IMR-90 (cell line): Measurements from ENCODE around the gene ARHGEF7. TPM values are rescaled to one million over a fixed set of nuclear protein-coding genes. Genes with fewer than 3 reads are reported as not detected.

Experiments used
- ATAC-seq: fragments of 200-7000 bp; cut with Tn5 transposase; 2 replicates; pipeline ENCODE4 v1.9.1; 2020; ENCODE audit warnings: low read depth, mild to moderate bottlenecking, moderate library complexity
- BruUV-seq: library from RNA; stranded (reverse); fragments of 400-500 nt; replicated peaks from 2 replicates; lab custom pipeline; 2021; lab: Mats Ljungman, UMichigan
- CTCF ChIA-PET: fragments of 300-600 bp; formaldehyde crosslinking; extraction: SDS; loops from one replicate; lab custom pipeline; 2021; ENCODE audit warnings: antibody characterized with exemption; lab: Yijun Ruan, JAX
- POLR2A ChIA-PET: fragments of 300-600 bp; sonication (Branson Sonifier 250); formaldehyde crosslinking; loops from one replicate; lab custom pipeline; 2022; ENCODE audit warnings: antibody characterized with exemption; ENCODE audit not compliant: unreplicated experiment; lab: Charles Lee
- DNase-seq: peaks from one replicate; pipeline ENCODE4 v3.0.0; 2013
- H2AFZ ChIP-seq: replicated peaks from 2 replicates; pipeline ENCODE3; 2013; ENCODE audit warnings: low read length, mild to moderate bottlenecking; ENCODE audit not compliant: poor library complexity
- H2AK5ac ChIP-seq: 2 replicates; pipeline ENCODE4 v1.6.1; 2013; ENCODE audit warnings: low read depth, low read length, inconsistent platforms
- H2AK9ac ChIP-seq: replicated peaks from 2 replicates; pipeline ENCODE3; 2013; ENCODE audit warnings: mild to moderate bottlenecking, low read depth, low read length, moderate library complexity; ENCODE audit not compliant: poor library complexity
- H2BK120ac ChIP-seq: 2 replicates; pipeline ENCODE4 v1.6.1; 2013; ENCODE audit warnings: low read depth, low read length, inconsistent platforms
- H2BK15ac ChIP-seq: 3 replicates; pipeline ENCODE4 v1.6.1; 2013; ENCODE audit warnings: low read depth, low read length, inconsistent platforms
- H2BK20ac ChIP-seq: 2 replicates; pipeline ENCODE4 v1.6.1; 2013; ENCODE audit warnings: low read depth, mild to moderate bottlenecking, inconsistent platforms, low read length, moderate library complexity
- H2BK5ac ChIP-seq: 2 replicates; pipeline ENCODE4 v1.6.1; 2013; ENCODE audit warnings: mild to moderate bottlenecking, low read depth, low read length, inconsistent platforms; ENCODE audit not compliant: poor library complexity, severe bottlenecking
- H3K14ac ChIP-seq: replicated peaks from 2 replicates; pipeline ENCODE4 v1.6.1; 2013; ENCODE audit warnings: low read depth, low read length, inconsistent platforms
- H3K18ac ChIP-seq: 2 replicates; pipeline ENCODE4 v1.6.1; 2013; ENCODE audit warnings: low read depth, low read length, control low read depth
- H3K23ac ChIP-seq: 2 replicates; pipeline ENCODE4 v1.6.1; 2013; ENCODE audit warnings: low read depth, low read length, inconsistent platforms
- H3K27ac ChIP-seq: 2 replicates; pipeline ENCODE4 v1.5.1; 2013; ENCODE audit warnings: mild to moderate bottlenecking, control low read depth, low read length; ENCODE audit not compliant: insufficient read depth
- H3K27me3 ChIP-seq: 2 replicates; pipeline ENCODE4 v1.6.1; 2013; ENCODE audit warnings: low read length; ENCODE audit not compliant: control insufficient read depth, insufficient read depth
- H3K36me3 ChIP-seq: 2 replicates; pipeline ENCODE4 v1.6.1; 2013; ENCODE audit warnings: low read length, mixed read lengths; ENCODE audit not compliant: control insufficient read depth, insufficient read depth
- H3K4ac ChIP-seq: 2 replicates; pipeline ENCODE4 v1.6.1; 2013; ENCODE audit warnings: low read depth, low read length, inconsistent platforms
- H3K4me1 ChIP-seq: 2 replicates; pipeline ENCODE4 v1.6.1; 2013; ENCODE audit warnings: low read length, mixed read lengths; ENCODE audit not compliant: control insufficient read depth, insufficient read depth
- H3K4me2 ChIP-seq: 2 replicates; pipeline ENCODE4 v1.6.1; 2013; ENCODE audit warnings: low read depth, mild to moderate bottlenecking, control low read depth, low read length, moderate library complexity
- H3K4me3 ChIP-seq: 2 replicates; pipeline ENCODE4 v1.5.1; 2013; ENCODE audit warnings: low read depth, mild to moderate bottlenecking, control low read depth, low read length, moderate library complexity; ENCODE audit not compliant: insufficient read depth
- H3K56ac ChIP-seq: 2 replicates; pipeline ENCODE4 v1.6.1; 2013; ENCODE audit warnings: low read length, inconsistent platforms; ENCODE audit not compliant: insufficient read depth; ENCODE audit errors: extremely low read depth
- H3K79me1 ChIP-seq, 2 experiments: 2 replicates each; pipeline ENCODE4 v1.6.1; 2013; ENCODE audit warnings: low read length in 2 of 2, inconsistent platforms in 1 of 2, low read depth in 1 of 2
- H3K9ac ChIP-seq: 2 replicates; pipeline ENCODE4 v1.6.1; 2013; ENCODE audit warnings: low read depth, low read length, control low read depth
- H3K9me1 ChIP-seq: 2 replicates; pipeline ENCODE4 v1.6.1; 2013; ENCODE audit warnings: low read length, inconsistent platforms; ENCODE audit not compliant: insufficient read depth
- H3K9me3 ChIP-seq: 2 replicates; pipeline ENCODE4 v1.6.1; 2013; ENCODE audit warnings: low read length; ENCODE audit not compliant: control insufficient read depth, insufficient read depth
- H4K20me1 ChIP-seq: 2 replicates; pipeline ENCODE4 v1.6.1; 2013; ENCODE audit warnings: low read length, inconsistent platforms; ENCODE audit not compliant: insufficient read depth
- H4K5ac ChIP-seq: 2 replicates; pipeline ENCODE4 v1.6.1; 2013; ENCODE audit warnings: mild to moderate bottlenecking, low read depth, low read length, control low read depth
- H4K8ac ChIP-seq, 2 experiments: 2 replicates each; pipeline ENCODE4 v1.6.1; 2013; ENCODE audit warnings: low read depth in 2 of 2, low read length in 2 of 2, control low read depth in 1 of 2, inconsistent platforms in 1 of 2
- H4K91ac ChIP-seq: 2 replicates; pipeline ENCODE4 v1.6.1; 2013; ENCODE audit warnings: low read depth, low read length, inconsistent platforms; ENCODE audit not compliant: insufficient read depth
- MAFK ChIP-seq: IDR thresholded peaks from 2 replicates; pipeline ENCODE4 v1.6.1; 2012; ENCODE audit warnings: low read depth, low read length, improper control_type of control experiment
- RFX5 ChIP-seq: IDR thresholded peaks from 2 replicates; pipeline ENCODE4 v1.8.0; 2012; ENCODE audit warnings: low read depth, mild to moderate bottlenecking, low read length, moderate library complexity
- WGBS, 2 experiments: methylation state at CpG; one replicate each; pipeline versions ENCODE4 v1.1.5 to v1.1.7; 2013; ENCODE audit warnings: missing lambda C conversion rate in 2 of 2; ENCODE audit not compliant: insufficient read length in 1 of 2; ENCODE audit errors: extremely low coverage in 2 of 2; 5-methylcytosine and 5-hydroxymethylcytosine counted together
- dilution Hi-C: fragments of 300-500 bp; cut with HindIII; formaldehyde crosslinking; loops from one replicate; pipeline ENCODE4 v1.14.3; 2018; ENCODE audit warnings: low sequenced_read_pairs; ENCODE audit not compliant: unreplicated experiment
- in situ Hi-C: fragments of 300-500 bp; cut with MboI; formaldehyde crosslinking; loops from 3 replicates; pipeline ENCODE4 v1.14.3; 2019; ENCODE audit warnings: low sequenced_read_pairs, inconsistent platforms, mixed read lengths
- intact Hi-C: fragments of 100-400 bp; cut with micrococcal nuclease; formaldehyde crosslinking; loops from 2 replicates; pipeline ENCODE4 v1.10.0; 2022
- polyA plus RNA-seq, 3 experiments: library from polyadenylated mRNA; depleted of rRNA; stranded (reverse); fragments of >200 nt; gene quantifications; 2 replicates each; pipeline ENCODE4 v1.2.3, GENCODE V29; 2012; ENCODE audit warnings: low replicate concordance in 1 of 3
- total RNA-seq: library from RNA; depleted of rRNA; stranded (reverse); fragments of >200 nt; gene quantifications from 2 replicates; pipeline ENCODE4 v1.2.3, GENCODE V29; 2012
- TF ChIP-seq, protein P1 (sequence below): fragments of 150-350 bp; IDR thresholded peaks from 2 replicates; pipeline ENCODE4 v1.6.1; 2017; ENCODE audit warnings: mild to moderate bottlenecking, antibody characterized with exemption, low read length, low read depth

Gene ARHGEF7
- total and polyA plus RNA-seq, 2 of the 4 experiments (the other 2 are of a cell fraction), result 32.9 to 59.0 TPM

DNA sequence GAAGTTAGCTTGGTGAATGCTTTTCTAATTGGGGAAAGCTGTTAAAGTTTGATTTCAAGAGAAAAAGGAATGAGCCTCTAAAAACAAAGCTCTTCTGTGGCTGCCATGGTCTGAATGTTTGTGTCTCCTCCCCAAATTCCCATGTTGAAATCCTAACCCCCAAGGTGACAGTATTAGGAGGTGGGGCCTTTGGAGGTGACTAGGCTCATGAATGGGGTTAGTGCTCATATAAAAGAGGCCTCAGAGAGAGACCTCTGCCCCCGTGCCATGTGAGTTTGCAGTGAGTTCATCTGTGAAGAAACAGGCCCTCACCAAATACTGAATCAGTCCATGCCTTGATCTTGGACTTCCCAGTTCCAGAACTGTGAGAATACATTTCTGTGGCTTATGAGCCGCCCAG lies 56.5 kb downstream of the ARHGEF7 start:
- no peak overlapping the region for H3K14ac ChIP-seq
- dilution Hi-C loops, result no loop called here
- no peak overlapping the region for H3K4me2 ChIP-seq
- no TSS peak for BruUV-seq
- H3K4me3 ChIP-seq, result no peak overlapping the region
- H4K91ac ChIP-seq, result no peak overlapping the region
- no peak overlapping the region for H3K23ac ChIP-seq
- no peak overlapping the region for H2BK120ac ChIP-seq
- H2AK9ac ChIP-seq, result no peak overlapping the region
- no peak overlapping the region for H3K4ac ChIP-seq
- no peak overlapping the region for H3K56ac ChIP-seq
- H3K27me3 ChIP-seq, result no peaks in the 10 kb centered on the region
- H2AFZ ChIP-seq, result no peak overlapping the region
- peaks cover 56 to 97% of the 10 kb centered on the region in 2 experiments for H3K79me1 ChIP-seq
- no peak overlapping the region for H3K18ac ChIP-seq
- ATAC-seq (peak; percentile 43), DNase-seq (peak; percentile 22)
- in situ Hi-C loops, result no loop called here
- no peak overlapping the region for H4K8ac ChIP-seq
- ChIA-PET POLR2A (no interaction called here), CTCF (interaction anchor here (0.5 to 0.7 kb wide), 2 partner anchors 48 to 254 kb away, joined by 3 to 4 read pairs; no protein-coding TSS in a partner anchor)
- intact Hi-C loops, result no loop called here
- no peak overlapping the region for H4K5ac ChIP-seq
- H2BK15ac ChIP-seq, result no peak overlapping the region
- no peak overlapping the region for H2BK5ac ChIP-seq
- peaks cover 9% of the 10 kb centered on the region for H3K4me1 ChIP-seq
- H2AK5ac ChIP-seq, result no peak overlapping the region
- peaks cover 91% of the 10 kb centered on the region for H4K20me1 ChIP-seq
- peaks cover 38% of the 10 kb centered on the region for H3K9me1 ChIP-seq
- H3K27ac ChIP-seq, result no peak overlapping the region
- H2BK20ac ChIP-seq, result no peak overlapping the region
- H3K9me3 ChIP-seq, result no peaks in the 10 kb centered on the region
- WGBS, 2 experiments, result no CpG with 5 or more reads among the region's 2 CpGs
- H3K9ac ChIP-seq, result no peak overlapping the region
- peaks cover 16% of the 10 kb centered on the region for H3K36me3 ChIP-seq
- TF ChIP-seq, protein P1, sequence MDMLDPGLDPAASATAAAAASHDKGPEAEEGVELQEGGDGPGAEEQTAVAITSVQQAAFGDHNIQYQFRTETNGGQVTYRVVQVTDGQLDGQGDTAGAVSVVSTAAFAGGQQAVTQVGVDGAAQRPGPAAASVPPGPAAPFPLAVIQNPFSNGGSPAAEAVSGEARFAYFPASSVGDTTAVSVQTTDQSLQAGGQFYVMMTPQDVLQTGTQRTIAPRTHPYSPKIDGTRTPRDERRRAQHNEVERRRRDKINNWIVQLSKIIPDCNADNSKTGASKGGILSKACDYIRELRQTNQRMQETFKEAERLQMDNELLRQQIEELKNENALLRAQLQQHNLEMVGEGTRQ, result no peak
- TF ChIP-seq RFX5, result no peak
- TF ChIP-seq MAFK, result no peak
